RWPE2 (cell line): ENCODE data around the gene TBC1D5.
"Not testable (repeated sequence)": the region's sequence is repeated elsewhere in the genome, so short reads cannot be mapped to it uniquely, and the experiment has no call there.

ENCODE experiments used
- ATAC-seq: fragments of 200-7000 bp; cut with Tn5 transposase; 3 replicates; pipeline ENCODE4 v1.9.1; 2021; ENCODE audit warnings: low read depth
- DNase-seq: peaks from one replicate; pipeline ENCODE4 v3.0.0-alpha.2; 2020; ENCODE audit warnings: low spot score
- H3K27ac ChIP-seq: fragments of 450-650 bp; 2 replicates; pipeline ENCODE4 v1.5.1; 2017; ENCODE audit warnings: mild to moderate bottlenecking; ENCODE audit not compliant: poor library complexity, severe bottlenecking
- H3K27me3 ChIP-seq: fragments of 250-450 bp; sonication (Bioruptor Pico); 2 replicates; pipeline ENCODE4 v1.5.1; 2021; ENCODE audit warnings: mild to moderate bottlenecking, moderate library complexity; ENCODE audit not compliant: insufficient read depth, poor library complexity, severe bottlenecking
- H3K36me3 ChIP-seq: fragments of 250-450 bp; sonication (Bioruptor Pico); 2 replicates; pipeline ENCODE4 v1.5.1; 2020; ENCODE audit warnings: low read depth, mild to moderate bottlenecking, moderate library complexity
- H3K4me1 ChIP-seq: fragments of 250-450 bp; sonication (Bioruptor Pico); 2 replicates; pipeline ENCODE4 v1.5.1; 2021; ENCODE audit warnings: mild to moderate bottlenecking, moderate library complexity; ENCODE audit not compliant: insufficient read depth, poor library complexity, severe bottlenecking
- H3K4me3 ChIP-seq: fragments of 250-450 bp; sonication (Bioruptor Pico); 2 replicates; pipeline ENCODE4 v1.5.1; 2021; ENCODE audit warnings: mild to moderate bottlenecking, moderate library complexity; ENCODE audit not compliant: severe bottlenecking
- H3K9me3 ChIP-seq: fragments of 250-450 bp; sonication (Bioruptor Pico); 2 replicates; pipeline ENCODE4 v1.5.1; 2021; ENCODE audit warnings: mild to moderate bottlenecking, moderate library complexity; ENCODE audit not compliant: severe bottlenecking
- TF ChIP-seq, protein P1 (sequence below): fragments of 450-650 bp; IDR thresholded peaks from one replicate; pipeline ENCODE4 v1.5.1; 2017; ENCODE audit warnings: mild to moderate bottlenecking, moderate library complexity; ENCODE audit not compliant: poor library complexity, severe bottlenecking

Gene TBC1D5

DNA sequence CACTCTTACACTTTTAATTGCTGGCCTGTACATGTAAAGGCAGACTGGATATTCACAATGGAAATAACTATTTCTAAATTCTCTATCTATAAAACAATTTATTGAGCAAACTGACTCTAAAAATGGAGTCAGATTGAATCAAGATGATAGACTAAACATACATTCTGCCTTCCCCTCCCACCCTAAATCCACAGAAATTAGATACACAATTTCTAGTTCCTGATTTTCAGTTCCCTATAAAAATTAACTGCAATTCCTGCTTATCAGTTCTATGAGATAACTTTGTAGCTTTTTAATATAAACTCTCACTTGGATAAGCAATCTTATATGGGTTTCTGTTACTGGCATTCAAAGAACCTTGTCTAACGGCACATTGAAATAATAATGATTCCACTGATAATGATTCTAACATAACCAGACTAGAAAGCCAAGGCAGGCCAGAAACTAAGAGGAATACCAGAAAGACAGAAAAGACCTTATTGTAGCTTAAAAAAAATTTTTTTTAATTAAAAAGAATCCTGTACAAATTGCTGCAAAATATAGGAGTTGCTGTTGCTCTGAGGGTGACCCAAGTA lies 33.1 kb downstream of the TBC1D5 start:
- ATAC-seq, result no peak
- peaks cover 3% of the 10 kb centered on the region for H3K9me3 ChIP-seq
- no peaks in the 10 kb centered on the region for H3K4me1 ChIP-seq
- TF ChIP-seq, protein P1, sequence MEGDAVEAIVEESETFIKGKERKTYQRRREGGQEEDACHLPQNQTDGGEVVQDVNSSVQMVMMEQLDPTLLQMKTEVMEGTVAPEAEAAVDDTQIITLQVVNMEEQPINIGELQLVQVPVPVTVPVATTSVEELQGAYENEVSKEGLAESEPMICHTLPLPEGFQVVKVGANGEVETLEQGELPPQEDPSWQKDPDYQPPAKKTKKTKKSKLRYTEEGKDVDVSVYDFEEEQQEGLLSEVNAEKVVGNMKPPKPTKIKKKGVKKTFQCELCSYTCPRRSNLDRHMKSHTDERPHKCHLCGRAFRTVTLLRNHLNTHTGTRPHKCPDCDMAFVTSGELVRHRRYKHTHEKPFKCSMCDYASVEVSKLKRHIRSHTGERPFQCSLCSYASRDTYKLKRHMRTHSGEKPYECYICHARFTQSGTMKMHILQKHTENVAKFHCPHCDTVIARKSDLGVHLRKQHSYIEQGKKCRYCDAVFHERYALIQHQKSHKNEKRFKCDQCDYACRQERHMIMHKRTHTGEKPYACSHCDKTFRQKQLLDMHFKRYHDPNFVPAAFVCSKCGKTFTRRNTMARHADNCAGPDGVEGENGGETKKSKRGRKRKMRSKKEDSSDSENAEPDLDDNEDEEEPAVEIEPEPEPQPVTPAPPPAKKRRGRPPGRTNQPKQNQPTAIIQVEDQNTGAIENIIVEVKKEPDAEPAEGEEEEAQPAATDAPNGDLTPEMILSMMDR, result no peak
- no peak overlapping the region for H3K4me3 ChIP-seq
- no peak overlapping the region for H3K27ac ChIP-seq
- H3K36me3 ChIP-seq, result no peaks in the 10 kb centered on the region
- no peaks in the 10 kb centered on the region for H3K27me3 ChIP-seq
- DNase-seq, result no peak

DNA sequence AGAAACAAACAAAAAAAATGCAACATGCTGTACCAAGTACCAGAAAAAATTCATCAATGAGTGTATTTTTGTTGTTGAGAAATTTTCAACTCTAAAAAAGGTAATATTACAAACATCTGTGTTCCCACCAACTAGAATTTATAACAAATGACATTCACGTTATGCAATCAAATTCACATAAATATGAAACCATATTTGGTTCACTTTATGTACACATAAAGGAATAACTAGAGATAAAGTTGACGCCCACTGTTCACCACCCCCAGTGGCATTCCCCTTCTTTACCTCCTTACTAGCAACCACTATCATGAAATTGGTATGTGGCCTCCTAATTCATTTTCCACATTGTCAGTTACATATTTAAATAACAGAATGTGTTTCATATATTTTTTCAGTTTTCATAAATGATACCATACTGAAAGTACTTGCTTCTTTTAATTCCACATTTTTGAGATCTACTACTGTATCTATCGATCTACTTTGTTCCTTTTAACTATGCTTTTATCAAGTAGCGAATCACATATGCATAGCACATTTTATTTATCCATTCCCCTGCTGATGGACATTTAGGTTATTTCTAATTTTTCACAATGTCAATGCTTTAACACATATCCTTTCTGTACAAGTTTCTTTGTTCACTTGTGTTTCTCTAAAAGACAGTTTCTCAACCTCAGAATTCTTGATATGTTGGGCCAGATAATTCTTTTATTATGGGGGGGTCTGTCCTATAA lies 34.5 kb downstream of the TBC1D5 start:
- H3K27me3 ChIP-seq, result no peaks in the 10 kb centered on the region
- H3K36me3 ChIP-seq, result no peaks in the 10 kb centered on the region
- no peak for ATAC-seq
- TF ChIP-seq, protein P1, result no peak
- no peaks in the 10 kb centered on the region for H3K4me1 ChIP-seq
- no peaks in the 10 kb centered on the region for H3K9me3 ChIP-seq
- DNase-seq, result no peak
- H3K27ac ChIP-seq, result no peak overlapping the region
- H3K4me3 ChIP-seq, result no peak overlapping the region

DNA sequence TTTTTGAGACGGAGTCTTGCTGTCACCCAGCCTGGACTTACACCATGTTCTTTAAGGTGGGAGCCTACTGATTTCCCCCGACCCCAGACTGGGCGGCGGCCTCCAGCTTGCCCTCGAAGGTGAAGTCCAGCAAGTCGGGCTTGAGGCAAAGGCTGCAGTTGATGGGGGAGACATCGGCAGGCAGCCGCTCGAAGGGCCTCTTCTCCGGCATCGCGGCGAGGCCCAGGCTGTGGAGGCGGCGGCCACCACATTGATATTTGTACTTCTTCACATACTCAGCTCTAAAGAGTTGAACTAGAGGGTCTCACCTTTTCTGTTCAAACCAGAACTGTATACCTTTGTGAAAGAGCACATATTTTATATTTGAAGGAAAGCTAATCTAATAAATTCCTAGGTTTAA lies 36.4 kb downstream of the TBC1D5 start:
- not testable (repeated sequence) for H3K36me3 ChIP-seq, H3K27me3 ChIP-seq, H3K27ac ChIP-seq, H3K4me1 ChIP-seq, H3K9me3 ChIP-seq, DNase-seq, ATAC-seq, H3K4me3 ChIP-seq

DNA sequence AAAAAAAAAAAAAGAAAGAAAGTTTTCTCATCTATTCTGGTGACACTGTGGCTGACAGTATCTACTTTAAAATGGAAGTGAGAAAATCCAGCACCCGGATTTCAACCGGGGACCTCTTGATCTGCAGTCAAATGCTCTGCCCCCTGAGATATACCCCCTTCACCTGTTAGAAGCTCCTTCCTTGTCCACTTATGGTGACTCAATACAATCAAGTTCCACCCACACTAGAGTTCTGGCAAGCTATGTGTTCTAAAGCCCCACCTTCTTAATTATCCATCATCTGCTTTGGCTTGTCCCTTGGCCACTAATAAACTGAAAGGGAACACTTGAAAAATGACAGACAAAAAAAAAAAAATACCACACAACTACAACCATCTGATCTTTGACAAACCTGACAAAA lies 42.6 kb downstream of the TBC1D5 start:
- ATAC-seq, DNase-seq, H3K9me3 ChIP-seq, H3K36me3 ChIP-seq, H3K4me3 ChIP-seq, H3K4me1 ChIP-seq, H3K27me3 ChIP-seq, H3K27ac ChIP-seq: not testable (repeated sequence)

DNA sequence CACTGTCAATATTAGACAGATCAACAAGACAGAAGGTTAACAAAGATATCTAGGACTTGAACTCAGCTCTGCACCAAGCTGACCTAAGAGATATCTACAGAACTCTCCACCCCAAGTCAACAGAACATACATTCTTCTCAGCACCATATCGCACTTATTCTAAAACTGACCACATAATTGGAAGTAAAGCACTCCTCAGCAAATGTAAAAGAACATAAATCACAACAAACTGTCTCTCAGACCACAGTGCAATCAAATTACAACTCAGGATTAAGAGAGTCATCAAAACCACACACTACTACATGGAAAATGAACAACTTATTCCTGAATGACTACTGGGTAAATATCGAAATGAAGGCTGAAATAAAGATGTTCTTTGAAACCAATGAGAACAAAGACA lies 46.8 kb downstream of the TBC1D5 start:
- H3K27ac ChIP-seq, ATAC-seq, H3K36me3 ChIP-seq, DNase-seq, H3K9me3 ChIP-seq, H3K4me1 ChIP-seq, H3K4me3 ChIP-seq, H3K27me3 ChIP-seq: not testable (repeated sequence)

DNA sequence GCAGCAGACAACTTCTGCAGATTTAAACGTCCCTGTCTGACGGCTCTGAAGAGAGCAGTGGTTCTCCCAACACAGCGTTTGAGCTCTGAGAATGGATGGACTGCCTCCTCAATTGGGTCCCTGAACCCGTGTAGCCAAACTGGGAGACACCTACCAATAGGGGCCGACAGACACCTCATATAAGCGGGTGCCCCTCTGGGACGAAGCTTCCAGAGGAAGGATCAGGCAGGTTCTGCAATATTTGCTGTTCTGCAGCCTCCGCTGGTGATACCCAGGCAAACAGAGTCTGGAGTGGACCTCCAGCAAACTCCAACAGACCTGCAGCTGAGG lies 48.8 kb downstream of the TBC1D5 start:
- H3K4me1 ChIP-seq, H3K27ac ChIP-seq, ATAC-seq, H3K4me3 ChIP-seq, H3K36me3 ChIP-seq, H3K27me3 ChIP-seq, DNase-seq, H3K9me3 ChIP-seq: not testable (repeated sequence)

DNA sequence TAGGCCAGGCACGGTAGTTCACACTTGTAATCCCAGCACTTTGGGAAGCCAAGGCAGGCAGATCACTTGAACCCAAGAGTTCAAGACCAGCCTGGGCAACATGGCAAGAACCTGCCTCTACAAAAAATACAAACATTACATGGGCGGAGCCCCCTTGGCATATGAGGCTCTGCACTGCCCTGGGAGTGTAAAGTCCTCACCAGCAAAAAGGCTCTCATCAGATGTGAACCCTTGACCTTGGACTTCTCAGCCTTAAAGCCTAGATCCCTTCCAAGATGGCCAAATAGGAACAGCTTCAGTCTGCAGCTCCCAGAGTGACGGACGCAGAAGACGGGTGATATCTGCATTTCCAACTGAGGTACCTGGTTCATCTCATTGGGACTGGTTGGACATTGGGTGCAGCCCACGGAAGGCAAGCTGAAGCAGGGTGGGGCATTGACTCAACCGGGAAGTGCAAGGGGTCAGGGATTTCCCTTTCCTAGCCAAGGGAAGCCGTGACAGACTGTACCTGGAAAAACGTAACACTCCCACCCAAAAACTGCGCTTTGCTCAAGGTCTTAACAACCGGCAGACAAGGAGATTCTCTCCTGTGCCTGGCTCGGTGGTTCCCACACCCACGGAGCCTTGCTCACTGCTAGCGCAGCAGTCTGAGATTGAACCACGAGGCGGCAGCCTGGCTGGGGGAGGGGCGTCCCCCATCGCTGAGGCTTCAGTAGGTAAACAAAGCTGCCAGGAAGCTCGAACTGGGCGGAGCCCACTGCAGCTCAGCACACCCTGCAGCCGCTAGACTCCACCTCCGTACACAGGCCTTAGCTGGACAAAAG lies 49.4 kb downstream of the TBC1D5 start:
- not testable (repeated sequence) for H3K4me3 ChIP-seq, ATAC-seq

More for the DNA sequence above, 49.4 kb downstream of the TBC1D5 start:
- H3K36me3 ChIP-seq, H3K9me3 ChIP-seq, H3K27me3 ChIP-seq, DNase-seq, H3K27ac ChIP-seq, H3K4me1 ChIP-seq: not testable (repeated sequence)
